Activated CD4-positive, alpha-beta T cell treated with anti-CD3 and anti-CD28 coated beads, Interleukin-2, amount 50 U/mL, for 4 hours (primary cell): Measurements from ENCODE around the gene RNASET2.
A peak's percentile ranks its signal among the peaks of the same experiment; 100 is the strongest.

ENCODE experiments used
- DNase-seq, 2 experiments: peaks; one replicate each; pipeline ENCODE4 v3.0.0-alpha.2; 2020

Gene RNASET2

GRCh38 chr6:166956444-166957086, at the start of gene RNASET2:
Gene RNASET2 (minus strand): TSS chr6:166956550. CDS start chr6:166956182, 368 bp downstream.
- peak; percentile 98 to 99 for DNase-seq

GRCh38 chr6:167005350-167006159, 49.2 kb upstream of the RNASET2 start:
- no peak for DNase-seq

GRCh38 chr6:167000759-167001158, 44.4 kb upstream of the RNASET2 start:
- no peak for DNase-seq

- DNase-seq: no peak
These were observed 43.5 kb upstream of the RNASET2 start for GRCh38 chr6:166999884-167000253.

GRCh38 chr6:166999145-166999883, 43.0 kb upstream of the RNASET2 start, which contains the start of gene CEP43:
Gene CEP43 (plus strand): TSS chr6:166999397. CDS start chr6:166999413, 16 bp downstream.
- DNase-seq: peak; percentile 70 to 73

GRCh38 chr6:166998256-166999144, 42.1 kb upstream of the RNASET2 start:
- peak in 1 of 2 experiments; percentile 3 for DNase-seq

GRCh38 chr6:166997768-166998255, 41.5 kb upstream of the RNASET2 start:
- peak; percentile 28 to 31 for DNase-seq

- no peak for DNase-seq
These were observed 41.0 kb upstream of the RNASET2 start for GRCh38 chr6:166997348-166997747.

- no peak for DNase-seq
These were observed 40.1 kb upstream of the RNASET2 start for GRCh38 chr6:166996406-166996805.

GRCh38 chr6:166989427-166990032, 33.2 kb upstream of the RNASET2 start:
- DNase-seq: peak; percentile 25 to 27

- DNase-seq: no peak
These were observed 32.4 kb upstream of the RNASET2 start for GRCh38 chr6:166988674-166989201.

- no peak for DNase-seq
These were observed 31.6 kb upstream of the RNASET2 start for GRCh38 chr6:166987930-166988329.

- no peak for DNase-seq
These were observed 31.1 kb upstream of the RNASET2 start for GRCh38 chr6:166987448-166987847.

- no peak for DNase-seq
These were observed 24.4 kb upstream of the RNASET2 start for GRCh38 chr6:166980738-166981137.

- DNase-seq: no peak
These were observed 21.5 kb upstream of the RNASET2 start for GRCh38 chr6:166977621-166978525.

GRCh38 chr6:166976636-166977035, 20.3 kb upstream of the RNASET2 start:
- no peak for DNase-seq

- DNase-seq: no peak
These were observed 15.8 kb upstream of the RNASET2 start for GRCh38 chr6:166972101-166972500.

- no peak for DNase-seq
These were observed 14.9 kb upstream of the RNASET2 start for GRCh38 chr6:166971271-166971670.

- DNase-seq: no peak
These were observed 14.4 kb upstream of the RNASET2 start for GRCh38 chr6:166970776-166971175.

GRCh38 chr6:166970091-166970490, 13.7 kb upstream of the RNASET2 start:
- no peak for DNase-seq
